Loucy (cell line): ENCODE data around the gene POLD3.

ENCODE experiments used
- H2AFZ ChIP-seq: fragments of 200-600 bp; sonication (generic); 2 replicates; pipeline ENCODE4 v1.6.0; 2016; ENCODE audit warnings: antibody characterized with exemption, mild to moderate bottlenecking, low read length, moderate library complexity
- H3F3A ChIP-seq: fragments of 200-600 bp; 2 replicates; pipeline ENCODE4 v1.6.0; 2016; ENCODE audit warnings: antibody characterized with exemption, low read depth, mild to moderate bottlenecking
- H3K27me3 ChIP-seq: fragments of 200-600 bp; sonication (generic); 2 replicates; pipeline ENCODE4 v1.6.1; 2014; ENCODE audit warnings: low read length, mild to moderate bottlenecking; ENCODE audit not compliant: insufficient read depth, poor library complexity, severe bottlenecking
- H3K36me3 ChIP-seq: fragments of 200-600 bp; sonication (generic); 2 replicates; pipeline ENCODE4 v1.6.1; 2016; ENCODE audit warnings: low read length; ENCODE audit not compliant: insufficient read depth
- H3K4me1 ChIP-seq: fragments of 200-600 bp; sonication (generic); 2 replicates; pipeline ENCODE4 v1.5.1; 2014; ENCODE audit warnings: low read length, mild to moderate bottlenecking; ENCODE audit not compliant: insufficient read depth, poor library complexity, severe bottlenecking
- H3K4me2 ChIP-seq: fragments of 200-600 bp; sonication (generic); 2 replicates; pipeline ENCODE4 v1.6.0; 2014; ENCODE audit warnings: antibody characterized with exemption, low read length, low read depth, mild to moderate bottlenecking; ENCODE audit not compliant: poor library complexity, severe bottlenecking
- H3K4me3 ChIP-seq: fragments of 200-600 bp; sonication (generic); 2 replicates; pipeline ENCODE4 v1.5.1; 2014; ENCODE audit warnings: low read length, mild to moderate bottlenecking, mixed read lengths; ENCODE audit not compliant: poor library complexity, severe bottlenecking
- H3K79me2 ChIP-seq: fragments of 200-600 bp; sonication (generic); 2 replicates; pipeline ENCODE4 v1.6.1; 2014; ENCODE audit warnings: low read length; ENCODE audit not compliant: insufficient read depth
- H3K9ac ChIP-seq: fragments of 200-600 bp; sonication (generic); 2 replicates; pipeline ENCODE4 v1.6.0; 2014; ENCODE audit warnings: mild to moderate bottlenecking, low read depth, low read length, moderate library complexity; ENCODE audit not compliant: poor library complexity, severe bottlenecking
- H3K9me2 ChIP-seq: fragments of 200-600 bp; sonication (generic); replicated peaks from 2 replicates; pipeline ENCODE4 v1.6.1; 2016; ENCODE audit warnings: low read depth, low read length, mixed read lengths
- H3K9me3 ChIP-seq: fragments of 200-600 bp; sonication (generic); 2 replicates; pipeline ENCODE4 v1.6.1; 2014; ENCODE audit warnings: mild to moderate bottlenecking, antibody characterized with exemption, low read length, low read depth; ENCODE audit not compliant: insufficient read depth
- H4K20me1 ChIP-seq: fragments of 200-600 bp; sonication (generic); 2 replicates; pipeline ENCODE4 v1.6.0; 2014; ENCODE audit warnings: antibody characterized with exemption, low read length, mild to moderate bottlenecking; ENCODE audit not compliant: insufficient read depth, poor library complexity, severe bottlenecking
- CTCF ChIP-seq: fragments of 200-600 bp; sonication (generic); conservative IDR thresholded peaks from 2 replicates; pipeline ENCODE4 v1.5.1; 2014; ENCODE audit warnings: mild to moderate bottlenecking, antibody characterized with exemption, low read length
- EZH2phosphoT487 ChIP-seq: fragments of 200-600 bp; IDR thresholded peaks from 2 replicates; pipeline ENCODE4 v1.6.1; 2018; ENCODE audit warnings: antibody characterized with exemption, mild to moderate bottlenecking, moderate library complexity, borderline replicate concordance

Gene POLD3

GRCh38 chr11:74689666-74690065 lies 97.3 kb downstream of the POLD3 start:
- Histone ChIP-seq H2AFZ (no peak overlapping the region), H3K9me3 (no peaks in the 10 kb centered on the region)
- no peak for TF ChIP-seq CTCF
- TF ChIP-seq EZH2phosphoT487 = no peak

GRCh38 chr11:74691755-74692154 lies 99.4 kb downstream of the POLD3 start:
- H3K9me2 ChIP-seq = no peaks in the 10 kb centered on the region
- H3K9me3 ChIP-seq = no peaks in the 10 kb centered on the region
- TF ChIP-seq CTCF (no peak), EZH2phosphoT487 (no peak)
- H3K9ac ChIP-seq = no peak overlapping the region
- H3K4me1 ChIP-seq = peaks cover 10% of the 10 kb centered on the region
- H3K36me3 ChIP-seq = no peaks in the 10 kb centered on the region
- H2AFZ ChIP-seq = no peak overlapping the region; the same call in 1 of the 2 replicates
- H3K79me2 ChIP-seq = no peaks in the 10 kb centered on the region
- H3F3A ChIP-seq = no peaks in the 10 kb centered on the region
- H3K4me3 ChIP-seq = no peak overlapping the region
- H3K4me2 ChIP-seq = no peak overlapping the region
- H4K20me1 ChIP-seq = no peaks in the 10 kb centered on the region
- no peaks in the 10 kb centered on the region for H3K27me3 ChIP-seq

More at GRCh38 chr11:74689666-74690065, 97.3 kb downstream of the POLD3 start:
- Histone ChIP-seq H4K20me1 (no peaks in the 10 kb centered on the region), H3K36me3 (no peaks in the 10 kb centered on the region), H3K9ac (no peak overlapping the region), H3K4me1 (peaks cover 10% of the 10 kb centered on the region), H3K79me2 (no peaks in the 10 kb centered on the region), H3F3A (no peaks in the 10 kb centered on the region), H3K4me2 (no peak overlapping the region), H3K4me3 (no peak overlapping the region), H3K27me3 (no peaks in the 10 kb centered on the region), H3K9me2 (no peaks in the 10 kb centered on the region)
